GM23248 (cell line): Measurements from ENCODE around the gene WDR35. TPM values are rescaled to one million over a fixed set of nuclear protein-coding genes. Genes with fewer than 3 reads are reported as not detected.

Experiments used
- DNase-seq: peaks from one replicate; pipeline ENCODE4 v3.0.0-alpha.2; 2015
- H2AFZ ChIP-seq: fragments of 200-600 bp; sonication (generic); 2 replicates; pipeline ENCODE4 v1.6.1; 2016; ENCODE audit warnings: antibody characterized with exemption
- H3F3A ChIP-seq: fragments of 200-600 bp; sonication (generic); 2 replicates; pipeline ENCODE4 v1.6.1; 2016; ENCODE audit warnings: mild to moderate bottlenecking, antibody characterized with exemption, mixed run types; ENCODE audit not compliant: insufficient read depth
- H3K27ac ChIP-seq: fragments of 200-600 bp; sonication (generic); 2 replicates; pipeline ENCODE4 v1.5.1; 2016; ENCODE audit warnings: mild to moderate bottlenecking
- H3K27me3 ChIP-seq: fragments of 200-600 bp; sonication (generic); replicated peaks from 2 replicates; pipeline ENCODE4 v1.6.1; 2016; ENCODE audit warnings: mild to moderate bottlenecking; ENCODE audit not compliant: insufficient read depth
- H3K36me3 ChIP-seq: fragments of 200-600 bp; sonication (generic); 2 replicates; pipeline ENCODE4 v1.6.1; 2016; ENCODE audit warnings: low read depth, mild to moderate bottlenecking
- H3K4me1 ChIP-seq: fragments of 200-600 bp; sonication (generic); 2 replicates; pipeline ENCODE4 v1.6.1; 2016; ENCODE audit warnings: mild to moderate bottlenecking; ENCODE audit not compliant: insufficient read depth
- H3K4me2 ChIP-seq: fragments of 200-600 bp; sonication (generic); one replicate; pipeline ENCODE4 v1.6.1; 2016; ENCODE audit warnings: mild to moderate bottlenecking; ENCODE audit not compliant: unreplicated experiment
- H3K4me3 ChIP-seq: fragments of 200-600 bp; sonication (generic); 2 replicates; pipeline ENCODE4 v1.5.1; 2016; ENCODE audit warnings: mild to moderate bottlenecking
- H3K79me2 ChIP-seq: fragments of 200-600 bp; sonication (generic); 2 replicates; pipeline ENCODE4 v1.6.1; 2016; ENCODE audit warnings: mild to moderate bottlenecking; ENCODE audit not compliant: insufficient read depth
- H3K9ac ChIP-seq: fragments of 200-600 bp; sonication (generic); 2 replicates; pipeline ENCODE4 v1.6.1; 2016; ENCODE audit warnings: mild to moderate bottlenecking
- H3K9me2 ChIP-seq: fragments of 200-600 bp; sonication (generic); 2 replicates; pipeline ENCODE4 v1.6.1; 2016; ENCODE audit warnings: mixed run types, mild to moderate bottlenecking, moderate library complexity; ENCODE audit not compliant: insufficient read depth
- H3K9me3 ChIP-seq: fragments of 200-600 bp; sonication (generic); one replicate; pipeline ENCODE4 v1.6.1; 2017; ENCODE audit warnings: low read depth
- H4K20me1 ChIP-seq: fragments of 200-600 bp; sonication (generic); 2 replicates; pipeline ENCODE4 v1.6.0; 2016; ENCODE audit not compliant: insufficient read depth
- EZH2 ChIP-seq: fragments of 200-600 bp; sonication (generic); IDR thresholded peaks from 2 replicates; pipeline ENCODE4 v1.6.1; 2018; ENCODE audit warnings: antibody characterized with exemption, mild to moderate bottlenecking; ENCODE audit not compliant: insufficient read depth, poor library complexity, severe bottlenecking
- EZH2phosphoT487 ChIP-seq: fragments of 200-600 bp; sonication (generic); IDR thresholded peaks from 2 replicates; pipeline ENCODE4 v1.6.1; 2018; ENCODE audit warnings: antibody characterized with exemption, moderate library complexity, mild to moderate bottlenecking, low read depth; ENCODE audit not compliant: insufficient read depth
- WGBS, 2 experiments: methylation state at CpG; one replicate each; pipeline ENCODE4 v1.1.6; 2015 to 2017; ENCODE audit warnings: low lambda C conversion rate in 2 of 2, low coverage in 1 of 2; ENCODE audit errors: missing lambda C conversion rate in 2 of 2; 5-methylcytosine and 5-hydroxymethylcytosine counted together
- in situ Hi-C: fragments of 300-500 bp; cut with MboI; formaldehyde crosslinking; loops from 2 replicates; pipeline ENCODE4 v1.15.0; 2020
- polyA plus RNA-seq: library from polyadenylated mRNA; unstranded; fragments of >200 nt; fragmentation: Nextera tagmentation; extraction: Ambion mirVana; gene quantifications from 2 replicates; pipeline ENCODE4 v1.2.1, GENCODE V29; 2016
- total RNA-seq: library from RNA; depleted of rRNA; stranded (reverse); fragments of >200 nt; shearing (Covaris generic); gene quantifications from 2 replicates; pipeline ENCODE4 v1.2.3, GENCODE V29; 2014

WDR35 gene
- total and polyA plus RNA-seq, 2 experiments from 2014 or later, result 3.2 to 7.3 TPM

DNA sequence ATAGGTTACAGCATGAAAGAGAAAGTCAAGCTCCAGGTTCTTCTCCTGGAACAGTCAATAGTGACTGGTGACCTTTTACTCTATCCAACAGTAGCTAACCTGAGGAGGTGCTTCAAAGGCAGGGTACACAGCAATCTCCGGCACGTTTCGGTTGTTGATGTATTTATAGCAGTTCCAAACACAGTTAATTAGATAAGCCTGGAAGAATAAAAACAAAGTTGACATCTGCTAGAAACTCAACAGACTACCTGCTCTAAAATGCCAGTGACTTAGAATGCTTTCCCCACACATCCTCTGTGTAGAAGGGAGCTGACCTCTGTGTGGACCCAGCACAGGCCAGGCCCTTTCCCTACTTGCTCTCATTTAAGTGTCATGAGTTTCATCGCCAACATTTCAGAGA, 44.3 kb upstream of the WDR35 start:
- H3K27me3 ChIP-seq, result no peaks in the 10 kb centered on the region
- H3K36me3 ChIP-seq, result peaks cover 93% of the 10 kb centered on the region
- H2AFZ ChIP-seq, result no peak overlapping the region
- in situ Hi-C loops, result no loop called here
- no peak overlapping the region for H3K4me2 ChIP-seq
- no peak overlapping the region for H3K27ac ChIP-seq
- peaks cover 29% of the 10 kb centered on the region; the same call in 1 of the 2 replicates for H3F3A ChIP-seq
- WGBS, 2 experiments, result 78 to 89% methylated on average over 4 of the region's 4 CpGs
- H3K9me3 ChIP-seq, result no peaks in the 10 kb centered on the region
- H3K9ac ChIP-seq, result no peak overlapping the region
- H3K4me1 ChIP-seq, result no peaks in the 10 kb centered on the region
- peaks cover 100% of the 10 kb centered on the region for H3K79me2 ChIP-seq
- DNase-seq, result no peak
- TF ChIP-seq EZH2phosphoT487 (no peak), EZH2 (no peak)
- no peak overlapping the region for H3K4me3 ChIP-seq
- H4K20me1 ChIP-seq, result peaks cover 4% of the 10 kb centered on the region; the same call in 1 of the 2 replicates
- H3K9me2 ChIP-seq, result no peaks in the 10 kb centered on the region

DNA sequence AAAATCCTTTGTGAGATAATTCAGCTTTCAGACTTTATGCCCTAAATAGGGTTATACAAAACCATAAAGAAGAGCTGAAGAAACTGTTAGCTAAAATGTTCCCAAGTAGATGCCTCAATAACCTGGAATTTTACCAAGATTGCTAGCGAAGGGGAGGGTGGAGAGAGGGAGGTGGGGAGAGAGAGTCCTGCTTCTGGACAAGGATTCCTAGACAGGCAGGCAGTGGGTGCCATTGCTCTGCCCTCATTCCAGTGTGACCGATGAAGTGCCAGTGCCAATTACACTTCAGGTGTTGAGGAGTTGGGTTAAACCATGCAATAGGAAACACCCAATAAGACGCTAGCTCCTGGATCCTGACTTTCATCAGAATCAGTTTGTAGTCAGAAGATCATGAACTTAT, 43.4 kb upstream of the WDR35 start:
- Histone ChIP-seq H3K4me2 (no peak overlapping the region), H3K27me3 (no peaks in the 10 kb centered on the region), H3K27ac (no peak overlapping the region), H3K9me3 (no peaks in the 10 kb centered on the region), H2AFZ (no peak overlapping the region), H3K4me1 (no peaks in the 10 kb centered on the region), H3K9me2 (no peaks in the 10 kb centered on the region), H4K20me1 (peaks cover 4% of the 10 kb centered on the region; the same call in 1 of the 2 replicates), H3K9ac (no peak overlapping the region), H3K4me3 (no peak overlapping the region), H3K36me3 (peaks cover 95% of the 10 kb centered on the region), H3F3A (peaks cover 30% of the 10 kb centered on the region; the same call in 1 of the 2 replicates), H3K79me2 (peaks cover 100% of the 10 kb centered on the region)
- in situ Hi-C loops, result no loop called here
- WGBS, 2 experiments, result 84 to 89% methylated on average over 3 of the region's 3 CpGs
- no peak for DNase-seq
- TF ChIP-seq EZH2phosphoT487, result no peak
- TF ChIP-seq EZH2, result no peak

DNA sequence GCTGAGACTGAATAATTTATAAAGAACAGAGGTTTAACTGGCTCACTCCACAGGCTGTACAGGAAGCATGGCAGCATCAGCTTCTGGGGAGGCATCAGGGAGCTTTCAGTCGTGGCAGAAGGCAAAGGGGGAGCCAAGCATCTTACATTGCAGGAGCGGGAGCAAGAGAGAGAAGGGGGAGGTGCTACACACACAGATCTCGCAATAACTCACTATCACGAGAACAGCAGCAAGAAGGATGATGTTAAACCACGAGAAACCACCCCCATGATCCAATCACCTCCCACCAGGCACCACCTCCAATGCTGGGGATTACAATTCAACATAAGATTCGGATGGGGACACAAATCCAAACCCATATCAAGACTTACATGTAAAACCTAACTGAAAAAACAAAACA, 40.3 kb upstream of the WDR35 start:
- Histone ChIP-seq H3K79me2 (peaks cover 70% of the 10 kb centered on the region), H3K4me3 (no peak overlapping the region), H3K27ac (no peak overlapping the region), H4K20me1 (peaks cover 4% of the 10 kb centered on the region; the same call in 1 of the 2 replicates), H3K4me2 (no peak overlapping the region), H3K9me3 (no peaks in the 10 kb centered on the region), H3K27me3 (no peaks in the 10 kb centered on the region), H3K9me2 (no peaks in the 10 kb centered on the region), H2AFZ (no peak overlapping the region), H3K4me1 (peaks cover 14% of the 10 kb centered on the region), H3F3A (peaks cover 42% of the 10 kb centered on the region; the same call in 1 of the 2 replicates), H3K9ac (no peak overlapping the region), H3K36me3 (peaks cover 77% of the 10 kb centered on the region)
- DNase-seq, result no peak
- TF ChIP-seq EZH2phosphoT487 (no peak), EZH2 (no peak)
- in situ Hi-C loops, result no loop called here
- 86 to 88% methylated on average over 6 of the region's 6 CpGs for WGBS, 2 experiments

- Histone ChIP-seq H3K9me3 (no peaks in the 10 kb centered on the region), H3K4me2 (peak overlapping the region; percentile 0), H4K20me1 (0 out of 2 replicates have a peak, but pooled peaks cover 4% of the 10 kb centered on the region), H3K27me3 (no peaks in the 10 kb centered on the region), H3K79me2 (peaks cover 46% of the 10 kb centered on the region), H2AFZ (no peak overlapping the region), H3K9me2 (no peaks in the 10 kb centered on the region), H3F3A (peaks cover 33% of the 10 kb centered on the region; the same call in 1 of the 2 replicates), H3K9ac (no peak overlapping the region), H3K27ac (no peak overlapping the region), H3K4me3 (no peak overlapping the region), H3K4me1 (peaks cover 18% of the 10 kb centered on the region), H3K36me3 (peaks cover 53% of the 10 kb centered on the region)
- TF ChIP-seq EZH2phosphoT487, result no peak
- TF ChIP-seq EZH2, result no peak
- DNase-seq, result peak; percentile 53
- in situ Hi-C loops, result no loop called here
- WGBS, 2 experiments, result 61 to 62% methylated on average over 3 of the region's 3 CpGs
These were observed 38.0 kb upstream of the WDR35 start for GRCh38 chr2:20027705-20028434.
